GM23338 (cell line): Measurements from ENCODE around the gene PACC1. TPM values are rescaled to one million over a fixed set of nuclear protein-coding genes. Genes with fewer than 3 reads are reported as not detected.

Experiments used
- ATAC-seq: fragments of 200-7000 bp; cut with Tn5 transposase; 3 replicates; pipeline ENCODE4 v1.9.1; 2020
- DNase-seq: peaks from one replicate; pipeline ENCODE4 v3.0.0-alpha.2; 2015; ENCODE audit warnings: low spot score
- H2AFZ ChIP-seq: fragments of 200-600 bp; sonication (generic); 2 replicates; pipeline ENCODE4 v1.8.0; 2016; ENCODE audit warnings: antibody characterized with exemption, mild to moderate bottlenecking, moderate library complexity
- H3F3A ChIP-seq: fragments of 200-600 bp; sonication (generic); replicated peaks from 2 replicates; pipeline ENCODE4 v1.8.0; 2017; ENCODE audit warnings: antibody characterized with exemption, mixed run types, low read depth
- H3K27ac ChIP-seq: fragments of 200-600 bp; sonication (generic); 2 replicates; pipeline ENCODE4 v1.6.1; 2016; ENCODE audit warnings: low read depth
- H3K27me3 ChIP-seq: fragments of 200-600 bp; sonication (generic); 2 replicates; pipeline ENCODE4 v1.8.0; 2016; ENCODE audit warnings: mild to moderate bottlenecking, mixed run types, moderate library complexity; ENCODE audit not compliant: insufficient read depth
- H3K36me3 ChIP-seq: fragments of 200-600 bp; sonication (generic); 2 replicates; pipeline ENCODE4 v1.8.0; 2016; ENCODE audit warnings: mild to moderate bottlenecking; ENCODE audit not compliant: insufficient read depth
- H3K4me1 ChIP-seq: fragments of 200-600 bp; sonication (generic); 2 replicates; pipeline ENCODE4 v1.8.0; 2016; ENCODE audit warnings: mild to moderate bottlenecking, moderate library complexity; ENCODE audit not compliant: insufficient read depth
- H3K4me2 ChIP-seq: fragments of 200-600 bp; sonication (generic); 2 replicates; pipeline ENCODE4 v1.7.1; 2017; ENCODE audit warnings: mixed run types
- H3K4me3 ChIP-seq: fragments of 200-600 bp; sonication (generic); 2 replicates; pipeline ENCODE4 v1.6.1; 2016; ENCODE audit warnings: mixed run types
- H3K79me2 ChIP-seq: fragments of 200-600 bp; sonication (generic); replicated peaks from 2 replicates; pipeline ENCODE4 v1.8.0; 2017; ENCODE audit warnings: mild to moderate bottlenecking; ENCODE audit not compliant: insufficient read depth
- H3K9me2 ChIP-seq: fragments of 200-600 bp; sonication (generic); 2 replicates; pipeline ENCODE4 v1.8.0; 2017; ENCODE audit not compliant: insufficient read depth
- H4K20me1 ChIP-seq: fragments of 200-600 bp; sonication (generic); replicated peaks from 2 replicates; pipeline ENCODE4 v1.8.0; 2017; ENCODE audit warnings: mild to moderate bottlenecking; ENCODE audit not compliant: insufficient read depth
- H3K27ac Mint-ChIP-seq: 2 replicates; pipeline ENCODE4 v1.8.0; 2020; ENCODE audit warnings: inconsistent platforms, mild to moderate bottlenecking, moderate library complexity, mixed read lengths
- H3K27me3 Mint-ChIP-seq: 3 replicates; pipeline ENCODE4 v1.8.0; 2022; ENCODE audit warnings: low read depth, mild to moderate bottlenecking, moderate library complexity, mixed read lengths, inconsistent platforms; ENCODE audit not compliant: insufficient read depth, poor library complexity
- H3K36me3 Mint-ChIP-seq: 3 replicates; pipeline ENCODE4 v1.8.0; 2021; ENCODE audit warnings: low read depth, mild to moderate bottlenecking, inconsistent platforms, moderate library complexity, mixed read lengths
- H3K4me1 Mint-ChIP-seq: 3 replicates; pipeline ENCODE4 v1.8.0; 2020; ENCODE audit warnings: mild to moderate bottlenecking, inconsistent platforms, mixed read lengths
- H3K4me3 Mint-ChIP-seq: 3 replicates; pipeline ENCODE4 v1.8.0; 2021; ENCODE audit warnings: moderate library complexity, mild to moderate bottlenecking, inconsistent platforms, mixed read lengths
- H3K9me3 Mint-ChIP-seq: 3 replicates; pipeline ENCODE4 v1.8.0; 2020; ENCODE audit warnings: moderate library complexity, mild to moderate bottlenecking, inconsistent platforms, mixed read lengths
- EZH2 ChIP-seq: fragments of 200-600 bp; sonication (generic); IDR thresholded peaks from one replicate; pipeline ENCODE4 v1.8.0; 2017; ENCODE audit warnings: antibody characterized with exemption, mild to moderate bottlenecking, low read depth; ENCODE audit not compliant: unreplicated experiment
- EZH2phosphoT487 ChIP-seq: fragments of 200-600 bp; sonication (generic); IDR thresholded peaks from one replicate; pipeline ENCODE4 v1.8.1; 2018; ENCODE audit warnings: antibody characterized with exemption; ENCODE audit not compliant: unreplicated experiment
- JUNB ChIP-seq: IDR thresholded peaks from one replicate; pipeline ENCODE4 v1.6.1; 2016; ENCODE audit warnings: antibody characterized with exemption; ENCODE audit not compliant: unreplicated experiment
- NANOG ChIP-seq: IDR thresholded peaks from 2 replicates; pipeline ENCODE4 v1.6.1; 2016; ENCODE audit warnings: antibody characterized with exemption, borderline replicate concordance
- POLR2AphosphoS5 ChIP-seq: IDR thresholded peaks from 2 replicates; pipeline ENCODE4 v1.6.1; 2016; ENCODE audit warnings: antibody characterized with exemption, low read depth
- STAT1 ChIP-seq: IDR thresholded peaks from one replicate; pipeline ENCODE4 v1.6.1; 2016; ENCODE audit warnings: antibody characterized with exemption; ENCODE audit not compliant: unreplicated experiment
- ZNF331 ChIP-seq: fragments of 250-450 bp; sonication (Bioruptor Pico); IDR thresholded peaks from 2 replicates; pipeline ENCODE4 v1.5.0; 2020; ENCODE audit warnings: low read depth, mild to moderate bottlenecking, moderate library complexity
- ZNF462 ChIP-seq: fragments of 250-450 bp; sonication (Bioruptor Pico); IDR thresholded peaks from 2 replicates; pipeline ENCODE4 v1.5.0; 2020; ENCODE audit warnings: mild to moderate bottlenecking, moderate library complexity
- polyA plus RNA-seq: library from polyadenylated mRNA; unstranded; fragments of >200 nt; fragmentation: Nextera tagmentation; extraction: Ambion mirVana; gene quantifications from 2 replicates; pipeline ENCODE4 v1.2.1, GENCODE V29; 2016
- total RNA-seq: library from RNA; depleted of rRNA; stranded (reverse); fragments of >200 nt; shearing (Covaris generic); gene quantifications from 2 replicates; pipeline ENCODE4 v1.2.3, GENCODE V29; 2014
- TF ChIP-seq, protein P1 (sequence below), 2 experiments: fragments of 200-600 bp in 1 of 2; sonication (generic) in 1 of 2; conservative IDR thresholded peaks; 2 replicates each; pipeline versions ENCODE4 v1.5.1 to v1.6.1; 2016 to 2017; ENCODE audit warnings: antibody characterized with exemption in 2 of 2, low read depth in 2 of 2, mild to moderate bottlenecking in 2 of 2, moderate library complexity in 1 of 2

PACC1 gene
- total and polyA plus RNA-seq, 2 experiments from 2014 or later, result 17.1 to 18.0 TPM

GRCh38 chr1:212355230-212355969 is 59.3 kb downstream of the PACC1 start:
- Histone ChIP-seq H4K20me1 (no peaks in the 10 kb centered on the region), H3K79me2 (no peaks in the 10 kb centered on the region), H3K27ac (no peak overlapping the region), H3F3A (no peaks in the 10 kb centered on the region), H2AFZ (no peak overlapping the region), H3K4me1 (no peaks in the 10 kb centered on the region), H3K4me2 (no peak overlapping the region), H3K9me2 (no peaks in the 10 kb centered on the region), H3K36me3 (peaks cover 16% of the 10 kb centered on the region; the same call in 1 of the 2 replicates), H3K4me3 (no peak overlapping the region), H3K27me3 (no peaks in the 10 kb centered on the region)
- no peak for DNase-seq
- Mint-ChIP-seq H3K27ac (no peak overlapping the region), H3K4me1 (no peaks in the 10 kb centered on the region), H3K36me3 (peaks cover 43% of the 10 kb centered on the region; the same call in 2 of the 3 replicates), H3K4me3 (no peak overlapping the region), H3K27me3 (peaks cover 2% of the 10 kb centered on the region), H3K9me3 (no peaks in the 10 kb centered on the region)
- TF ChIP-seq JUNB (no peak), NANOG (no peak), POLR2AphosphoS5 (no peak), EZH2phosphoT487 (no peak), EZH2 (no peak)
- TF ChIP-seq, protein P1, sequence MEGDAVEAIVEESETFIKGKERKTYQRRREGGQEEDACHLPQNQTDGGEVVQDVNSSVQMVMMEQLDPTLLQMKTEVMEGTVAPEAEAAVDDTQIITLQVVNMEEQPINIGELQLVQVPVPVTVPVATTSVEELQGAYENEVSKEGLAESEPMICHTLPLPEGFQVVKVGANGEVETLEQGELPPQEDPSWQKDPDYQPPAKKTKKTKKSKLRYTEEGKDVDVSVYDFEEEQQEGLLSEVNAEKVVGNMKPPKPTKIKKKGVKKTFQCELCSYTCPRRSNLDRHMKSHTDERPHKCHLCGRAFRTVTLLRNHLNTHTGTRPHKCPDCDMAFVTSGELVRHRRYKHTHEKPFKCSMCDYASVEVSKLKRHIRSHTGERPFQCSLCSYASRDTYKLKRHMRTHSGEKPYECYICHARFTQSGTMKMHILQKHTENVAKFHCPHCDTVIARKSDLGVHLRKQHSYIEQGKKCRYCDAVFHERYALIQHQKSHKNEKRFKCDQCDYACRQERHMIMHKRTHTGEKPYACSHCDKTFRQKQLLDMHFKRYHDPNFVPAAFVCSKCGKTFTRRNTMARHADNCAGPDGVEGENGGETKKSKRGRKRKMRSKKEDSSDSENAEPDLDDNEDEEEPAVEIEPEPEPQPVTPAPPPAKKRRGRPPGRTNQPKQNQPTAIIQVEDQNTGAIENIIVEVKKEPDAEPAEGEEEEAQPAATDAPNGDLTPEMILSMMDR (conservative IDR thresholded peaks at IDR 0.05; ENCODE audit: low read depth in 2 of 2), result no peak
- ATAC-seq, result no peak

DNA sequence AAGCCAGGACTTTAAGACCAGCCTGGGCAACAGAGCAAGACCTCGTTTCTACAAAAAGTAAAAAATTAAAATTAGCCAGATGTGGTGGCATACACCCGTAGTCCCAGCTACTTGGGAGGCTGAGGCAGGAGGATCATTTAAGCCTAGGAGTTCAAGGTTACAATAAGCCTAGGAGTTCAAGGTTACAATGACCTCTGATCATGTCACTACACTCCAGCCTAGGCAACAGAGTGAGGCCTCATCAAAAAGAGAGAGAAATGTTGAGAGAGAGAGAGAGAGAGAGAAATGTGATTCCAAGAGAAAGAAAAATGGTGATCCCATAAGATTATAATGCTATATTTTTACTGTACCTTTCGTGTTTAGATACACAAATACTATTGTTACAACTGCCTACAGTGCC is 60.2 kb downstream of the PACC1 start:
- ATAC-seq (no peak), DNase-seq (no peak)
- no peaks in the 10 kb centered on the region for H4K20me1 ChIP-seq
- H3K4me1 ChIP-seq, result no peaks in the 10 kb centered on the region
- H3K36me3 ChIP-seq, result peaks cover 8% of the 10 kb centered on the region; the same call in 1 of the 2 replicates
- no peaks in the 10 kb centered on the region for H3K9me3 Mint-ChIP-seq
- no peaks in the 10 kb centered on the region for H3K79me2 ChIP-seq
- no peak overlapping the region for H3K4me2 ChIP-seq
- H3K4me1 Mint-ChIP-seq, result no peaks in the 10 kb centered on the region
- H3K27ac ChIP-seq, result no peak overlapping the region
- no peaks in the 10 kb centered on the region for H3K27me3 ChIP-seq
- H3K27ac Mint-ChIP-seq, result no peak overlapping the region
- H3K4me3 Mint-ChIP-seq, result no peak overlapping the region
- H3F3A ChIP-seq, result no peaks in the 10 kb centered on the region
- H3K36me3 Mint-ChIP-seq, result peaks cover 38% of the 10 kb centered on the region; the same call in 2 of the 3 replicates
- peaks cover 2% of the 10 kb centered on the region for H3K27me3 Mint-ChIP-seq
- H2AFZ ChIP-seq, result no peak overlapping the region
- H3K9me2 ChIP-seq, result no peaks in the 10 kb centered on the region
- no peak overlapping the region for H3K4me3 ChIP-seq
- TF ChIP-seq ZNF331 (no peak), EZH2phosphoT487 (no peak), EZH2 (no peak), STAT1 (no peak), ZNF462 (CRISPR knock-in tag) (no peak)
